Ishikawa (cell line): Measurements from ENCODE around the gene CHMP4B.

Source experiments
- CEBPB ChIP-seq: IDR thresholded peaks from 2 replicates; pipeline ENCODE4 v1.6.1; 2012
- CREB1 ChIP-seq: IDR thresholded peaks from 2 replicates; pipeline ENCODE4 v1.6.1; 2012; ENCODE audit warnings: low read depth
- EGR1 ChIP-seq: IDR thresholded peaks from 2 replicates; pipeline ENCODE4 v1.6.1; 2012
- EP300 ChIP-seq: IDR thresholded peaks from 2 replicates; pipeline ENCODE4 v1.6.1; 2012; ENCODE audit warnings: borderline replicate concordance
- FOXM1 ChIP-seq: IDR thresholded peaks from 2 replicates; pipeline ENCODE4 v1.6.1; 2012; ENCODE audit warnings: low read depth, borderline replicate concordance
- MAX ChIP-seq: IDR thresholded peaks from 2 replicates; pipeline ENCODE4 v1.6.1; 2012
- NFIC ChIP-seq: IDR thresholded peaks from 2 replicates; pipeline ENCODE4 v1.6.1; 2012
- RAD21 ChIP-seq: IDR thresholded peaks from 2 replicates; pipeline ENCODE4 v1.6.1; 2012; ENCODE audit warnings: low read depth
- TAF1 ChIP-seq: IDR thresholded peaks from 2 replicates; pipeline ENCODE4 v1.6.1; 2012; ENCODE audit warnings: low read depth, mild to moderate bottlenecking
- TCF12 ChIP-seq: IDR thresholded peaks from 2 replicates; pipeline ENCODE4 v1.6.1; 2012; ENCODE audit warnings: low read depth
- TEAD4 ChIP-seq: IDR thresholded peaks from 2 replicates; pipeline ENCODE4 v1.6.1; 2012
- USF1 ChIP-seq: IDR thresholded peaks from 2 replicates; pipeline ENCODE4 v1.6.1; 2012
- YY1 ChIP-seq: IDR thresholded peaks from 2 replicates; pipeline ENCODE4 v1.6.1; 2012; ENCODE audit warnings: low read depth
- ZBTB7A ChIP-seq: IDR thresholded peaks from 2 replicates; pipeline ENCODE4 v1.6.1; 2012; ENCODE audit warnings: low read depth
- TF ChIP-seq, protein P1 (sequence below): IDR thresholded peaks from 2 replicates; pipeline ENCODE4 v1.6.1; 2012; ENCODE audit warnings: low read depth, mild to moderate bottlenecking

Gene CHMP4B

DNA sequence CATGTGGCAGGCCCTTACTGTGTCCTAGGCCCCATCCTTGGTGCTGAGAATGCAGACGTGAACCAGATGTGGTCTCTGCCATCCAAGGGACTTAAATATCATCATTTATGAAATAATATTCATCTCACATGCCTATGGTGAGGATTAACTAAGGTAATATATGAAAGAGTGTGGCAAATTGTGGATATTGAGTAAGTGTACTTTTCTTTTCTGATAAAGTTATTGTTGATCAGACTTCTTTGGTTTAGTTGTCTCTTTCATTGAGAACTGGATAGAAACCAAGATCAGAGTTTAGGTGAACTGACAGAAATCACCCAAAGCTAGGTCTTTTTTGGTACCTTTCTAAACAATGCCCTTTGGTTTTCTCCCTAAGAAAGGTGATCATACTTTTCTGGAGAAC is 5.0 kb downstream of the CHMP4B start:
- no peak for TF ChIP-seq EP300
- TF ChIP-seq RAD21: no peak
- TF ChIP-seq ZBTB7A: no peak

DNA sequence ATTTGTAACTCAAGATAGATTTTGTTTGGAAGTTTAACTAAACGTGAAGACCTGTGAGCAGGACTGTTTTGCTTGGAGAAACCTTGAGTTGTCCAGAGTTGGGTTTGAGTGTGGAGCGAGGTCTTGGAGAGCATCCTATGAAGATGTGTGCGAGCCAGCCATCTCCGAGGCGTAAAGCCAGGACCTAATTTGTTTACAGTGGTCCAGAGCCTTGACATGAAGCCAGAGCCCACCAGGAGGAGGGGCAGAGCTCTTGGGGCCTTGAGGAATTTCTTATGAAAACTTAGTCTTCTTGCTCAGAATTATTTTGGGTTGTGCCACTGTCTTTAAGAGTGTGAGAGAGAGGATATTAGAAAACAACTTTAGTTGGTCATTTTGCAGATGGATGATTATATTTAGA is 6.3 kb downstream of the CHMP4B start:
- no peak for TF ChIP-seq NFIC
- TF ChIP-seq CREB1: no peak
- no peak for TF ChIP-seq RAD21
- TF ChIP-seq ZBTB7A: no peak
- TF ChIP-seq MAX: no peak
- TF ChIP-seq TCF12: no peak
- no peak for TF ChIP-seq YY1
- TF ChIP-seq CEBPB: no peak
- no peak for TF ChIP-seq EP300
- TF ChIP-seq EGR1: no peak
- TF ChIP-seq TEAD4: no peak
- TF ChIP-seq, protein P1, sequence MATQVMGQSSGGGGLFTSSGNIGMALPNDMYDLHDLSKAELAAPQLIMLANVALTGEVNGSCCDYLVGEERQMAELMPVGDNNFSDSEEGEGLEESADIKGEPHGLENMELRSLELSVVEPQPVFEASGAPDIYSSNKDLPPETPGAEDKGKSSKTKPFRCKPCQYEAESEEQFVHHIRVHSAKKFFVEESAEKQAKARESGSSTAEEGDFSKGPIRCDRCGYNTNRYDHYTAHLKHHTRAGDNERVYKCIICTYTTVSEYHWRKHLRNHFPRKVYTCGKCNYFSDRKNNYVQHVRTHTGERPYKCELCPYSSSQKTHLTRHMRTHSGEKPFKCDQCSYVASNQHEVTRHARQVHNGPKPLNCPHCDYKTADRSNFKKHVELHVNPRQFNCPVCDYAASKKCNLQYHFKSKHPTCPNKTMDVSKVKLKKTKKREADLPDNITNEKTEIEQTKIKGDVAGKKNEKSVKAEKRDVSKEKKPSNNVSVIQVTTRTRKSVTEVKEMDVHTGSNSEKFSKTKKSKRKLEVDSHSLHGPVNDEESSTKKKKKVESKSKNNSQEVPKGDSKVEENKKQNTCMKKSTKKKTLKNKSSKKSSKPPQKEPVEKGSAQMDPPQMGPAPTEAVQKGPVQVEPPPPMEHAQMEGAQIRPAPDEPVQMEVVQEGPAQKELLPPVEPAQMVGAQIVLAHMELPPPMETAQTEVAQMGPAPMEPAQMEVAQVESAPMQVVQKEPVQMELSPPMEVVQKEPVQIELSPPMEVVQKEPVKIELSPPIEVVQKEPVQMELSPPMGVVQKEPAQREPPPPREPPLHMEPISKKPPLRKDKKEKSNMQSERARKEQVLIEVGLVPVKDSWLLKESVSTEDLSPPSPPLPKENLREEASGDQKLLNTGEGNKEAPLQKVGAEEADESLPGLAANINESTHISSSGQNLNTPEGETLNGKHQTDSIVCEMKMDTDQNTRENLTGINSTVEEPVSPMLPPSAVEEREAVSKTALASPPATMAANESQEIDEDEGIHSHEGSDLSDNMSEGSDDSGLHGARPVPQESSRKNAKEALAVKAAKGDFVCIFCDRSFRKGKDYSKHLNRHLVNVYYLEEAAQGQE: no peak
- TF ChIP-seq FOXM1: no peak
- TF ChIP-seq USF1: no peak
- TF ChIP-seq TAF1: no peak

DNA sequence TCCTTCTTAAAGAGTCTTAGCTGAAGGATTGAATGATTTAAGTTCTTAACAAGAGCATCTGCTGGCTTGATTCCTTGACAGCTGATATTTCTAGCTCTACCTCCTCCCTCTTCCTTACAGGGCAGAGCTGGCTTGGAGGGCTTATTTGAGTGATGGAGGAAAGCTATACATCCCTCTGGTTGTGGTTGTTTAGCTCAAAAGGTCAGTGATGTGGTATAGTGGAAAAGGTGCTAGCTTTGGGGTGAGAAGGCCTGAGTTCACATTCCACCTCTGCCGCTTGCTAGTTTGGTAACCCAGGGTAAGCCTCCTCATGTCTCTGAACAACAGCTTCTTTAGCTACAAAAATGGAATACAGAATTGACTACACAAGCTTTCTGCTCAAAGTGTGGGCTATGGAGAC is 8.3 kb downstream of the CHMP4B start:
- TF ChIP-seq EGR1: no peak
- TF ChIP-seq TAF1: no peak
- no peak for TF ChIP-seq USF1
- no peak for TF ChIP-seq MAX
- TF ChIP-seq YY1: no peak
- TF ChIP-seq ZBTB7A: no peak
- no peak for TF ChIP-seq TEAD4

GRCh38 chr20:33820362-33820761 is 9.2 kb downstream of the CHMP4B start:
- TF ChIP-seq CEBPB (no peak), EP300 (no peak), USF1 (no peak), RAD21 (no peak)
- TF ChIP-seq, protein P1: no peak

- TF ChIP-seq TCF12 (no peak), USF1 (no peak), FOXM1 (no peak), MAX (no peak), TEAD4 (no peak), RAD21 (no peak), YY1 (no peak), ZBTB7A (no peak), CREB1 (no peak), TAF1 (no peak), EP300 (no peak), CEBPB (no peak)
- TF ChIP-seq, protein P1: no peak
Observed at GRCh38 chr20:33821270-33821836, 10.2 kb downstream of the CHMP4B start.
